ENCODE results near the gene NFIA.

The NFIA gene

GRCh38 chr1:61318319-61319125, 236.2 kb downstream of the NFIA start:
- DNase-seq, result no peak

GRCh38 chr1:61320575-61320974, 238.2 kb downstream of the NFIA start:
- no peak for DNase-seq

- DNase-seq, result no peak
Measured at GRCh38 chr1:61322008-61322744, 239.8 kb downstream of the NFIA start.

- no peak for DNase-seq
Measured at GRCh38 chr1:61322769-61323168, 240.4 kb downstream of the NFIA start.

GRCh38 chr1:61323681-61324328, 241.4 kb downstream of the NFIA start:
- no peak for DNase-seq

- DNase-seq, result no peak
Measured at GRCh38 chr1:61326713-61327112, 244.4 kb downstream of the NFIA start.

GRCh38 chr1:61327436-61327835, 245.1 kb downstream of the NFIA start:
- no peak for DNase-seq

- DNase-seq, result no peak
Measured at GRCh38 chr1:61329556-61329955, 247.2 kb downstream of the NFIA start.

GRCh38 chr1:61330018-61330417, 247.7 kb downstream of the NFIA start:
- no peak for DNase-seq

GRCh38 chr1:61330571-61330970, 248.2 kb downstream of the NFIA start:
- no peak for DNase-seq

GRCh38 chr1:61332196-61332753, 249.9 kb downstream of the NFIA start:
- DNase-seq, result no peak

- DNase-seq, result no peak
Measured at GRCh38 chr1:61332796-61333195, 250.4 kb downstream of the NFIA start.

GRCh38 chr1:61334718-61335589, 252.6 kb downstream of the NFIA start:
- no peak for DNase-seq

- no peak for DNase-seq
Measured at GRCh38 chr1:61337037-61337436, 254.7 kb downstream of the NFIA start.

- no peak for DNase-seq
Measured at GRCh38 chr1:61337441-61337951, 255.1 kb downstream of the NFIA start.

GRCh38 chr1:61337981-61338848, 255.9 kb downstream of the NFIA start:
- DNase-seq, result no peak

GRCh38 chr1:61338899-61339298, 256.5 kb downstream of the NFIA start:
- DNase-seq, result no peak

- no peak for DNase-seq
Measured at GRCh38 chr1:61341426-61341825, 259.1 kb downstream of the NFIA start.

- no peak for DNase-seq
Measured at GRCh38 chr1:61343734-61344420, 261.5 kb downstream of the NFIA start.

GRCh38 chr1:61344696-61345095, 262.3 kb downstream of the NFIA start:
- no peak for DNase-seq
